GM19438 (cell line): ENCODE measurements around the gene CYTH4.

Experiments used
- ATAC-seq: cut with Tn5 transposase; IDR thresholded peaks from one replicate; pipeline ENCODE4 v1.9.1; 2021; ENCODE audit warnings: low read depth; ENCODE audit not compliant: unreplicated experiment

CYTH4 gene

GRCh38 chr22:37267661-37268413 is 14.5 kb upstream of the CYTH4 start:
- no peak for ATAC-seq

- no peak for ATAC-seq
Measured at GRCh38 chr22:37269936-37270678, 12.2 kb upstream of the CYTH4 start.

GRCh38 chr22:37270928-37271650 is 11.2 kb upstream of the CYTH4 start:
- ATAC-seq = no peak

- ATAC-seq = no peak
Measured at GRCh38 chr22:37273126-37273845, 9.0 kb upstream of the CYTH4 start.

GRCh38 chr22:37273846-37274225 is 8.5 kb upstream of the CYTH4 start:
- no peak for ATAC-seq

GRCh38 chr22:37274380-37274862 is 7.9 kb upstream of the CYTH4 start:
- ATAC-seq = no peak

- ATAC-seq = no peak
Measured at GRCh38 chr22:37275134-37275533, 7.2 kb upstream of the CYTH4 start.

GRCh38 chr22:37275622-37276021 is 6.7 kb upstream of the CYTH4 start:
- ATAC-seq = no peak

GRCh38 chr22:37276776-37277175 is 5.5 kb upstream of the CYTH4 start:
- no peak for ATAC-seq

- no peak for ATAC-seq
Measured at GRCh38 chr22:37277384-37277783, 4.9 kb upstream of the CYTH4 start.

- ATAC-seq = no peak
Measured at GRCh38 chr22:37278261-37278660, 4.0 kb upstream of the CYTH4 start.

GRCh38 chr22:37279331-37280181 is 2.8 kb upstream of the CYTH4 start:
- ATAC-seq = no peak

GRCh38 chr22:37280718-37281117 is 1.6 kb upstream of the CYTH4 start:
- no peak for ATAC-seq

GRCh38 chr22:37281195-37281594 is 1.1 kb upstream of the CYTH4 start:
- no peak for ATAC-seq

- no peak for ATAC-seq
Measured at GRCh38 chr22:37281646-37282384, 493 bp upstream of the CYTH4 start.

GRCh38 chr22:37283393-37283937 is 1.2 kb downstream of the CYTH4 start:
- ATAC-seq = no peak

- ATAC-seq = no peak
Measured at GRCh38 chr22:37284126-37284804, 2.0 kb downstream of the CYTH4 start.

GRCh38 chr22:37284805-37285355 is 2.6 kb downstream of the CYTH4 start:
- ATAC-seq = no peak
